Astrocyte (in vitro differentiated cells and primary cell): ENCODE measurements around the gene PNPLA7.

ENCODE experiments used
- CTCF ChIP-seq: IDR thresholded peaks from 2 replicates; pipeline ENCODE4 v1.5.1; 2011; ENCODE audit warnings: low read depth, mild to moderate bottlenecking, inconsistent platforms, low read length, moderate library complexity; ENCODE audit not compliant: insufficient read depth
- EZH2 ChIP-seq: IDR thresholded peaks from 2 replicates; pipeline ENCODE4 v1.6.1; 2012; ENCODE audit warnings: mild to moderate bottlenecking, low read length, inconsistent platforms; ENCODE audit not compliant: insufficient read depth

DNA sequence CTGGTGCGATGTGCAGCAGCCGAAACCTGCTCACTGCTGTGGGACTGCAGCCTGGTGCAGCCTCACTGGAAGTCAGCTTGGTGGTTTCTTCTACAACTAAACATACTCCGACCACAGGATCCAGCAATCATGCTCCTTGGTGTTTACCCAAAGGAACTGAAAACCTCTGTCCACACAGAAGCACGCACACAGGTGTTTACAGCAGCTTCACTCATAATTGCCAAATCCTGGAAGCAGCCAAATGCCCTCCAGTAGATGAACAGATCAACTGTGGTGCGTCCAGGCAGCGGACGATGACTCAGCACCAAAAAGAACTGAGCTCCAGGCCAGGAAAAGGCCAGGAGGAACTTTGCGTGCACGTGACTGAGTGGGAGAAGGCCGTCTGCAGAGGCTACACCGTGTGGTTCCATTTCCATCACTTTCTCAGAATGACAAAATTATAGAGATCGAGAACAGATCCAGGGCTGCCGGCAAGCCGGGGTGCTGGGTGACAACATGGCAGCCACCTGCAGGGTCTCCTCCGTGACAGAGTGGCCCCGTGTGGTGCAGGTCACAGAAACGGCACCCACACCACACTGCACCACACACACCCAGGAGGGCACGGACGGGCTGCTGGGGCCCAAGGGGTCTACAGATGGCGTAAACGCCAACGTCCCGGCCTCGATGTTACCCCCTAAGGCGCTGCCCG, 68.0 kb downstream of the PNPLA7 start:
- no peak for TF ChIP-seq CTCF
- no peak for TF ChIP-seq EZH2
